Hindlimb muscle (tissue), 1 donor: ENCODE measurements around the gene STK32C. TPM values are rescaled to one million over a fixed set of nuclear protein-coding genes. Genes with fewer than 3 reads are reported as not detected.
"Not testable (repeated sequence)": the region's sequence is repeated elsewhere in the genome, so short reads cannot be mapped to it uniquely, and the experiment has no call there.

Source experiments
- DNase-seq: peaks from one replicate; pipeline ENCODE4 v3.0.0-alpha.2; 2013
- polyA plus RNA-seq: library from polyadenylated mRNA; unstranded; fragments of 120-200 nt; gene quantifications from one replicate; pipeline ENCODE4 v1.2.1, GENCODE V29; 2013; ENCODE audit not compliant: insufficient read length

The STK32C gene
- polyA plus RNA-seq, 1 donor, result 12.2 TPM

DNA sequence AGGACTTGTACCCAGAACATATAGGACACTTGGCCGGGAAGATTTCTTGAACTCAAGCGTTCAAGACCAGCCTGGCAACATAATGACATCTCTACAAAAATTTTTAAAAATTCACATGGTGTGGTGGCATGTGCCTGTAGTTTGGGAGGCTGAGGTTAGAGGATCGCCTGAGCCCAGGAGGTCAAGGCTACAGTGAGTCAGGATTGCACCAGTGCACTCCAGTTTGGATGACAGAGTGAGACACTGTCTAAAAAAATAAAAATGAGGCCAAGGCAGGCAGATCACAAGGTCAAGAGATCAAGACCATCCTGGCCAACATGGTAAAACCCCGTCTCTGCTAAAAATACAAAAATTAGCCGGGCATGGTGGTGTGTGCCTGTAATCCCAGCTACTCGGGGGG, 9.7 kb upstream of the STK32C start:
- DNase-seq, result not testable (repeated sequence)

DNA sequence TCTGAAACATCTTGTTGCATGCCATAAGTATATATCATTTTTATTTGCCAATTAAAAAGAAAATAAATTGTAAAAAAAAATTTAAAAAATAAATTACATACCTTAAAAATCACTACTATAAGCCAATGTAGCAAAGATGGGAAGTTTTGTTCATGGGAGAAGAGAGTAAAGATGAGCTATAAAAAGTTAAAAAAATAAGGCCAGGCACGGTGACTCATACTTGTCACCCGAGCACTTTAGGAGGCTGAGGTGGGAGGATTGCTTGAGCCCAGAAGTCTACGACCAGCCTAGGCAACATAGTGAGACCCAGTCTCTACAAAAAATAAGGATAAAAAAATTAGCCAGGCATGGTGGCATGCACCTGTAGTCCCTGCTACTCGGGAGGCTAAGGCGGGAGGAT, 8.4 kb upstream of the STK32C start:
- no peak for DNase-seq

DNA sequence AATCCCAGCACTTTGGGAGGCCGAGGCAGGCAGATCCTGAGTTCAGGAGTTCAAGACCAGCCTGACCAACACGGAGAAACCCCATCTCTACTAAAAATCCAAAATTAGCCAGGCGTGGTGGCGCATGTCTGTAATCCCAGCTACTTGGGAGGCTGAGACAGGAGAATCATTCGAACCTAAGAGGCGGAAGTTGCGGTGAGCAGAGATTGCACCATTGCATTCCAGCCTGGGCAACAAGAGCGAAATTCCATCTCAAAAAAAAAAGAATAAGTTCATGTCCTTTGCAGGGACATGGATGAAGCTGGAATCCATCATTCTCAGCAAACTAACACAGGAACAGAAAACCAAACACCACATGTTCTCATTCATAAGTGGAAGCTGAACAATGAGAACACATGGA, 7.1 kb upstream of the STK32C start:
- DNase-seq, result not testable (repeated sequence)

DNA sequence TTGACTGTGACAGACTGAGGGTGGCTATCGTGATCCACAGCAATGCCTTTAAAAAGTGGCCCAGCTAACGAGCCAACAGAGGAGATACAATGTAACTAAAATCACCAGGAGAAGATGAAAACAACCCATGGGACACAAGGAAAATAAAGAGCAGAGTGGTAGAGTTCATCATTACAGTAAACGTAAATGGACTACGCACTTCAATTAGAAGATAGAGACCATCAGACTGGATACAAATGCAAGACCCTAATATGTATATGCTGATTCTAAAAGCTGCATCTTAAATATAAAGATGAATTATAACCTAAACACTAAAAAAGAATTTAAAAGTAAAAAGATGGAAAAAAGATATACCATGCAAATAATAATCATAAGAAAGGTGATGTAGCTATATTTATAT, 6.6 kb upstream of the STK32C start:
- no peak for DNase-seq

DNA sequence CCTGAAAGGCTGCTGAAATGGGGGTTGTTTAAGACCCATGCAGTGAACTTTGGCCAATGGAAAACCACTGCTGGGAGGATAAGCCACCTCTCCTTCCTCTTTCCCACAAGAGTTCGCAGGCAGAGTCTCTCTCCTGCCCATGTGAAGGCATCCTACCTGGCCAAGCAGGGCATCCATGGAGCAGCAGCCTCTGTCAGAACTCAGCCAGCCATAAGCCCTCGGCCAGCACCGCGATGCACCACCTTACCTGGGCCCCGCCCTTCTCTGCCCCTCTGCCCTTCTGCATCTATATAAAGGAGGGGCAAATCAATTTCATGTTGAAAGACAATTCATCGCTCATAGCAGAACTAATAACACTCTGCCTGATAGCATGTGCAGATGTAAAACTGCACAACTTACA, 6.1 kb upstream of the STK32C start:
- DNase-seq, result no peak

DNA sequence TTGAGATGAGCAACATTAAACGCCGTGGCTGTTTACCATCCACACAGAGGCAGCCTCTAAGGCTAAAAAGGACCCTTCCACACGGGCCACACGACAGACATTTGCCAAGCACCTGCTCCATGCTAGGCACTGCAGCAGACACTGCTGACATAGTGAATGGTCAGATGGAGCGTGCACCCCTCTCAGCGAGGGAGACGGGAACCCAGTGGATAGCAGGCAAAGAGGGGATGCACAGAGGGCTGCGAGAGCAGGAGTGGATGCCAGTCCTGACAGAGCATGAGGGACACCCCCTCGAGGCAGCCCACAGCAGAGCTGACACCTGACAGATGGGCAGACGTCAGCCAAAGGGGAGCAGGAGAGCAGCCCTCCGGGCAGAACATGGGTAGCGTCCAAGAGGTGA, 5.6 kb upstream of the STK32C start:
- no peak for DNase-seq

DNA sequence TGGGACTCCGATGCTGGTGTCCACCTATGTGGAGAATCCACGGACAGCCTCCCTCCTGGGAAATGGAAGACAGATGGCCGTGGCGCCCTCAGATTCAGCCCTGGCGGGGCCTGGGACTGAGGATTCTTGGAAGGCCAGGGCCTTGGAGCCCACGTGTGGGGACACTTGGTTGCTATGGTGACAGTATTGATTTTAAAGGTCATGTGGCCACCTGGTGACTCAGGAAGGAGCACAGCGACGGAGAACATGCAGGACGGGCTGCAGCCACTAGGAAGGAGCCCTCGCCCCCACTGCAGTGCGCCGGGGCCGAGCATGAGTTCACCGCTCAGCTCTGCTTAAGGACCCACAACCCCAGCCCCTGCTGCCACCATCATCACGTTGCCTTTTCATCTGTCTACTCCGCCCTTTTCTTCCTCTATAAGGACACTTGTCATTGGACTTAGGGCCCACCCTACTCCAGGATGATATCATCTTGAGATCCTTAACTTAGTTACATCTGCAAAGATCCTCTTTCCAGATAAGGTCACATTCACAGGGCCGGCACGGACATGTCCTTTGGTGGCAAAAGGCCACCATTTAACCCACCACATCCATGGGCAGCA, 3.7 kb upstream of the STK32C start:
- no peak for DNase-seq

DNA sequence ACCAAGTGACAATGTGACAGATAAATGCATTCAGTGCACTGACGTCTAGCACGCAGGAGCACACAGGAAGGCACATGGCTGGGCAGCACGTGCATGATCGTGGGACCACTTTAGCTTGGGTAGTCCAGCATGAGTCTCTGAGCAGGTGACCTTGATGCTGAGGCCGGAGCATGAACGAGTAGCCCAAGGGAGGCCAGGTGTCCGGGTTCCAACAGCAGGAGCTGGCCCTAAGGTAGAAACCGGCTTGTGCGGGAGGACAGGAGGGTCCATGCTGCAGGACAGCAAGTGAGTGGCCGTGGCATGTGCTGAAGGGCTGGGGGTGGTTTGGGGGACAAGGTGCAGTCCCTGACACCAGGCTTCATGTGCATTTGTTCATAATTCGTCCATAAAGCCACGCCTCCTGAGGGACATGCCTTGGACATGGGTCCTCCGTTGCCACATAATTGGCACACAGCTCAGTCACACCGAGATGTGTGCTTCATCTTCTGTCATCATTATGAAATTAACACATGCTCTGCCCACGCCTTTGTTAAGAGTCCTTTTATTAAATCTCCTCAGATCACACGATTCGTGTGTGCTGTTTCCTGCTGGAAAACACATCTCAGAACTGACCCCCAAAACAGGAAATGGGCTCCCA, 3.1 kb upstream of the STK32C start:
- DNase-seq, result no peak

DNA sequence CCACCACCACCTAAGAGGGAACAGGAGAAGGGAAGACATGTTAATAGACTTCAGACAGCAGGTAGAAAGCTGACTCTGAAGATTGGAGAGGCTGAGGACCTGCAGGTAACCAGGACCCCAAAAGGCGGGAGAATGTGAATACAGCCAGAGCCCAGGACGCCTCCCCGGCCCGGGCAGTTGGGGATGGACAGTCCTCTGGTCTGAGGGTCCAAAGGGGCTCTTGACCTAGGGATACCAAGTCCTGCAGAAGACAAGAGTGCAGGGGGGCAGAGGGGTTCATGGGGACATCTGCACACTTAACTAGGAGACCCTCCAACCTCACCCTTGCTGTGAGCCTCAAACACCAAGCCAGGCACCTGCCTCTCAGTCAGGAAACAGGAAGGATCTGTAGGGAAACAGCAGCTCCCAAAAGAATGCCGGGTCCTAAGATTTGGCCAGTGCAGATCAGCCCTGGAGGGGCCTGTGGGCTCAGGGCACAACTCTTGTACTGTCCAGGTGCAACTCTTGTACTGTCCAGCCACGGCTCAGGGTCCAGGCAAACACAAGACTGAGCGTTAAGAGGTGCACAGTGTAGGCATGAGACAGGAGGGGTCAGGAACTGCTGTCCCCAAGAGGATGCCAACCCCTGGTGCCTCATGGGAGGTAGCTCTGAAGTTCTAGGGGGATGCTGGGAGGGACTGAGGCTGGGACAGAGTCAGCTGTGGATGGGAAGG, 2.3 kb upstream of the STK32C start:
- DNase-seq, result no peak

DNA sequence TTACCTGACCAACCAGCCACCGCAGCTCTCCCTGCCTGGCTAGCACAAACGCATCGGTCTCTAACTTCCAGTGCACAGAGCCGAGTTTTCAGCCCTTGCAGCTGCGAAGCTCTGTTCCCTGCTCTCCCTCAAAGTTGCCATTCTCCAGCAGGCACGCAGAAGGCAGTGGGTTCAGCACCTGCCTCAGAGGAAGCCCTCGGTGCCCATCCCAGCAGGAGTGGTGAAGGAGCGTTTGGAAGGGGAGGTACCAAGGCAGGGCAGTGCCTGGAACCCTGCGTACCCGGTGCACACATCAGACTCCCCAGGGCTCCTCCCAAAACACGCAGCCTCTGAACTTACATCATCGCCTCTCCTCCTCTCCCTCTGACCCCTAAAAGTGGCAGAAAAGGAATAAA, 1.7 kb upstream of the STK32C start:
- no peak for DNase-seq

DNA sequence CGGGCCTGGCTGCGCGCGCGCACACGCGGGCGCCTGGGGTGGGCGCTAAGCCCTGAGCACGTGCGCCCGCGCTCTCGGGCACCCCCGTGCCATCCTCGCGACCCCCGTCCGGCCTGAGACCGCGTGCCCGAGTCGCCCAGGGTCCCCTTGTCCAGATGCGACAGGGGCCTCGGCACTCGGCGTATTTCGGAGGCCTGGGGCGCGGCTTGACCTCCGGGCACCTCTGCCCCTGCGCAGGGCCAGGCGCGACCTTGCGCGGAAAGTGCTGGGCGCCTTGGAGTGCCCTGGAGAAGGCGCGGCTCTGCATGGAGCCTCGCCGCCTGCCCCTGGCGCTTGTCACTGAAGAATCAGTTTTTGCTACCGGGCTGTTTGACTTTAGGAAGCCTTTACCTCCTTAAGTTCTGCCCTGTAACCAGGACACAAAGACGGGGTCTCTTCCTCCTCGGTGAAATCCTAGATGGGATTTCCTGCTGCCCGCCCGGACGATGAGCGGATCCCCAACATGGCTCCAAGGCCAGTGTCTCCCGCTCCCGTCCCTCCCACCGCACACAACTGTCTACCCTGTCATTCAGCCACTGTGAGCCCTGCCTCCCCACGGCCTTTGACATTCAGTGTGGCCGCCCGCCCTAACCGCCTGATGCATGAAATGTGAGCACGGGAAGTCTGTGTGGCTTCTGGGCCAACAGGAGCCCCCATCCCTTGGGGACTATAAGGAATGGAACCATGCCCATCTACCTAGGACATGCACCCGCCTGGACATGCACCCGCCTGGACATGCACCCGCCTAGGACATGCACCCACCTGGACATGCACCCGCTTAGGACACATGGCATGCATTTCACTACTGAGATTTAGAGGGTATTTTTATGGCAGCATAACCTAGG, 1.1 kb upstream of the STK32C start:
- DNase-seq, result no peak

DNA sequence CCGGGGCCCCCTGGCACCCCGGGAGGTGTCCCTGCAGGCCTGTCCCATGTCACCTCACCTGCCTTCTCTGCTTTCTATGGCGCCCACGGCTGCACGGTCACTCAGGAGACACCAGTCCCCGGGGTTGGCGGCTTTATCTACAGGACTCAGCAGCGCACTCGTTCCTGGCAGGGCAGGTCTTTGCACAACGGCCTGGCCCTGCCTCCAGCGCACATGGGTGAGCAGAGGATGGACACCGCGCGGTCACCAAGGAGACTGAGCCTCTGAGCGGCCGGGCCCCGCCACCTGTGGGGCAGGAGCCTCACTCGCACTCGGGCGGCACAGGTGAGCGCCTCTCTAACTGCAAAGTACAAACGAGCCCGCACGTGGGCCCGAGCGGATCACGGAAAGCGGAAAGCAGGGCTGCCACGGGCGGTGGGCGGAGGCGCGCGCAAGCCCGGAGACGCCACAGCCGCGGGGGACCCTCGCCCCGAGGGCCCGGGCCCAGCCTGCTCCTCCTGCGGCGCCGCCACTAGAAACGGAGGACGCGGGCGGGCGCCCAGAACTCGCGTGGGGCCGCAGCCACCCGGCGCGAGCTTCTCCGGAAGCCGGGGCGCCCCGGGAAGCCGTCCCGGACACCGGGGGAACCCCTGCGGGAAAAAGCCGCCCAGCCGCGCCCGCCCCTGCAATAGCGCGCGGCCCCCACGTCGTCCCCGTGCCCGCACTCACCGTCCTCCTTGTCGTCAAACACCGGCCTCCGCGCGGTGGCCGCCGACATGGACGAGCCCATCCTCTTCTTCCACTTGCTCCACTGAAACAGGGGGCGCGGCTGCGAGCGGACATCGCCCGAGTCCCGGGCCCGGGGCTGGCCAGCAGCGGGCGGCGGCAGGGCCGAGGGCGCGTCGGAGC, 642 bp downstream of the STK32C start:
- no peak for DNase-seq

DNA sequence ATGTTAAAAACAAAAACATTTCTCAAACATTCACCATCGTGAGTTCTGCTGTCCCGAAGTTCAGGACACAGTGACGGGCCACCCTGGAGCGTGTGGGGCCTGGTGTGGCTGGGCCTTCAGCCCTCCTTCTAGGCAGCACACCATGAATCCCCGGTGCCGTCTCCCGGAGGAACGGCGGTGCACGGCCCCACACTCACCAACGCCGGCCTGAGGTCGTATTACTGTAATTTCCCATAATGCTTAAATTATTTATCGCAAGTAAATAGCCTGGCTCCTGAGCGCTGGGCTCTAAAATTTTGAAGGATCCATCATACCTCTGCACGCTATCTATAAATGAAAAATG, 1.4 kb downstream of the STK32C start:
- DNase-seq, result no peak

DNA sequence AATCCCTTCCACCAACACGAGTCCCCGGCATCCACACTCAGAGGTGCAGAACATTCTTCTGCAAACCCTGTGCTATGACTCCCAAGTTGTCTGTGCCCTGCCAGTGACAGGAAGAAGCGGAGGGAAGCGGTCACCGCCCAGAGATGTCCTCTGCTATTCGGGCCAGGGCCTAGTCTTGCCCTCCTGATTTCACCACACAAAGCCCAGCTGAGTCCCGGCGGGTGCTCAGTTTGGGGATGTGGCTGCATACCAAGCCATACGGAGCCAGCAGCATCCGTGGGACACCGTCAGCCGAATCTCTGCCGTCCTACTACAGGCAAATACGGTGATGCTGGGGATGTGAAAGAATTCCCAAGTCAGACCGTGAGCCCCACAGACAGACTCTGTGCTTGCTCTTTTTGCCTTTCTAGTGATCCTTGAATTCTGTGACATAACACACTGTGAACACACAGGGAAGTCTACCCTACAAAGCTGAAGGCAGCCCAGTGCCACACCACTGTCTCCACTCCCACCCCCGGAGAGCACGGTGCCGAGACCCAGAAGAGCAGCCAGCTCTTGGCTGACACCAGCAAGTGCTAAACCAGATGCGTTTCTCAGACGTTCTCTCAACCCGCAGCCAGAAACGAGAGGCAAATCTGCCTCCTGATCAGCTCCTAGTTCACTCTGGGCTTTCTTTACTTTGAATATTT, 2.0 kb downstream of the STK32C start:
- no peak for DNase-seq

DNA sequence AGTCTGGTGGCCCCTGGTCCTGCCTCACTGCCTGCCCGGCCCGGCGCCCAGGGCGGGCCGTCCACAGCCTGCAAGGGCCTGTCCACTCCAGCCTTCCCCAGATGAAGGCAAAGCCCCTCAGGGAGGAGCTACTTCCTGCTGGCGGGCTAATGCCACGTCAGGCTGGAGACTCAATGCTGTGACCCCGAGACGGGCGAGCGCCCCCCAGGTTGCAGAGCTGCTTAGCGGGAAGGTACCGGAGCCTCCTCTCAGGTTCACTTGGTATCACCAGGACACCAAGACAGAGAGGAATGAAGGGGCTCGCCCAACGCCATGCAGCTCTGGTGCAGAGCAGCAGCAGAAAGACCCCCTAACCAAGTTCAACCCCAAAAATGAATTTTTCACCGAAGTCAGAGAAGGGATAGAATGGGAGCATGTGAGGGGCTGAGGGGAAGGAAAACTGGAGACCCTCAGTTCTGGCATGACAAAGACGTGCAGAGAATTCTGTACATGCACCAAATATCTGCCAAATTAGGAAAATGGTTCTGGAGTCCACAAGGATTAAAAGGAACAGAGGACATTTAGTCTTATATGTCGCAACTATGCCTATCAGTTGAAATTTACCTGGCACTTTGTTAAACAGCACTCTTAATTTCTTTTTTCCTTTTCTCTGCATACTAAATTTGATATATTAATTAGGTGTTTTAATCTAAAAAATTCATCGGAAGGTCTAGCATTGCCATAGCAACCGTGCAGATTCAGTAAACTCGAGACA, 2.8 kb downstream of the STK32C start:
- DNase-seq, result no peak

DNA sequence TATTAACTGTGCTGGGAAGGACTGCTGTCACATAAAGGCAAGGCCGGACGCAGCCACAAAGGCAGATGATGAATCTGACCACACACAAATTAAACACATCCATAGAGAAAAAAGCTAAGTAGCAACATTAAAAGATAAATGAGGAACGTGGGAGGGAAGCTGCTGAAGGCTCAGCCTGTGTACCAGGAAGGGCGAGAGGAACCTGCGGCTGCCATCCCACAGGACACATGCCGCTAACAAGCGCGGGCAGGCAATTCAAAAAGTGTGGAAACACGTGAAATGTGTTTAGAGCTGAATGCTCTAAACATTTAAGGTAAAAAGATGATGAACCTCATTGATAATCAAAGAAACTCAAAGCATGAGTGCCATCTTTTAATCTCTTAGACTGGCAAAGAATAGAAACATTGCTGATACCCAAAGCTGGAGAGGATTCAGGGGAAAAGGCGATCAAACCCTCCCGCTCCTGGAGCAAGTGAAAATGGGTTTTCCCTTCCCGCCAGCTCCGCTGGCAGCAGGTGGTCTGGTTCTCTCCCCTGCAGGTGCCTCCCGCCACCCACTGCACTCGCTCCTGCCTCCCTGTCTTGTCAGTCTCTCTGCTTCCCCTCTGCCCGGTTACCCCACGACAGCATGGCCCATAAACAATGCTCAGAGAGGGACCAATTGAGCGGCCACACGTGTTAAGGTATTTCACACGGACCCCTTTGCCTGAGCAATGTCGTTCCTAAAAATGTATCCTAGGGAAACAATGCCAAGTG, 4.2 kb downstream of the STK32C start:
- DNase-seq, result no peak

DNA sequence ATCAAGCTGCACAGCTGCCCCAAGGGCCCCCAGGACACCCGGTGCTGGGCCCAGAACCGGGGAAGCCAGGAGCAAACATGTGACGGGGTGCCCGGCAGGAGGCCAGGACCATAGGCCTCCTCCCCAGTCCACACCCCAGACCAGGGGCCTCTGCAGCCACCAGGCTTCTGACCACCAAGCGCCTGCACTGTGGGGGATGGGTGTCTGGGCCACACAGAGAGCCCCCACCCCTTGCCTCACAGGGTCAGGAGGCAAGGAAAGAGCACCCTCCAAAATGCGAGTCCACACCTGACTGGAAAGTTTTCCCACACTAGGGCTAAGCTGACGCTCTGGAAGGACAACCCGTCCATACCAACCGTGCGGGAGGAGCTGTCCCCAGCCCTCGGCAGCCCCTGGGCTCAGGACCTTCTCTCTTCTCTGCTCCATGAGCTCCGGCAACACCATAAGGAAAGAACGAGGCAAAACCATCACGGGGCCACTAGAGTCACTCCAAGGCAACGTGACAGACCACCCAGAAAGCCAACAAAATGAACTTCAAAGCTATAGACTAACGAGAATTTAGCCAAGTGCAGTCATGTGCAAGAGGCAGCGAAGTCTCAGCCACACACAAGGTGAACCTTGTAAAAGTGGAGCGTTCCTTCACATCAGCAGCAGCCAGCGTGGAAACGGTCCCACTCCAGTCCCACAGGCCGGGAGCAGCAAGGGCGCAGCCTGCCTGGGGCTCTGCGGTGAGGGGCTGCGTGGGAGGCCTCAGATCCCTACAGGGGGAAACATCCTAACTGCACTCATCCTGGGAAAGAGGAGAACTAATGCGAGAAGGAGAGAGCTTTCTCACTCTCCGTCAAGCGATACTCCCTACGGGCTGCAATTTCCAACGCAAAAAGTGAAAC, 5.1 kb downstream of the STK32C start:
- no peak for DNase-seq

DNA sequence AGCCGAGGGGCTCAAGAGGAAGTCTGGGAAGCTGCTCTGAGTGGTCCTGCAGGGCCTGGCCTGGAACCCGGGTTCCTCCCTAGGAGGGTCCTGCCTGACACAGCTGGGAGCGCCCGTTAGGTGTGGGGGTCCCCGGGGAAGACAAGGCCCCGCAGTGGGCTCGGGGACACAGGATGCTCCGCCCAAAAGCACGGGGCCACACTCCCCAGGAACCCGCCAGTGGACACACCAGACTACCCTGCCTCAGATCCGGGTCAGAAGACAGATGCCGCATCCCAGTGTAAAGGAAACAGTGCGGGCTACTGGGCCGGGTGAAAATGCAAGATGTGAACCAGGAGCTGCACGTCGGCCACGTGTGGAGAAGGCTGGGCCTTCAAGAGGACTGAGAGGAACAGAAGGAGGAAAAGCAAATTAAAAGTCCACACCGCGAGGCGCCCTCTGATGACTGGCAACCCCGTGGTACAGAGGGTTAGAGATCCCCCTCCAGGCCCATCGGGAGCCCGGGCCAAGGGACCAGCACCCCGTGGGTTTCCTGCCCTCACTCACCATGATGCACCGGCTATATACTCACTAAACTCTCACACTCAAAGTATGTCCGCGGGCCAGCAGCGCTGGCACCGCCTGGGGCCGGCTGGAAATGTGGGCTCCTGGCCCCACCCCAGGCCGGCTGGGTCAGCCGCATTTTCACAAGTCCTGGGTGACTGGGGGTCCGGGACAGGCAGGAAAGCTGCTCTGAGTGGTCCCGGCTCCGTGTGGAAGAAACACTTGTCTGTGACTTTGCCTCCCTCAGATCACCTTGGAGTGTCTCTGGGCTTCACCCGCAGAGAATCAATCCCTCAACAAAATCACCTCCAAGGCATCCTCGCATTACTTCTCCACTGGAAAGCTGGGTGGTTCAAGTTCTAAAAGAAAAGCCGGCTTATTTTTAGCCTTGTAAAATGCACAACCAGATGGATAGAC, 6.1 kb downstream of the STK32C start:
- DNase-seq, result no peak
